HepG2 (cell line): ENCODE results near the gene JOSD1. TPM values are rescaled to one million over a fixed set of nuclear protein-coding genes. Genes with fewer than 3 reads are reported as not detected.

ENCODE experiments used
- ATAC-seq: fragments of 200-7000 bp; cut with Tn5 transposase; 3 replicates; pipeline ENCODE4 v1.9.1; 2020; ENCODE audit warnings: mild to moderate bottlenecking, moderate library complexity
- BruUV-seq: library from RNA; stranded (reverse); fragments of 400-500 nt; replicated peaks from 2 replicates; lab custom pipeline; 2021; lab: Mats Ljungman, UMichigan
- CTCF ChIA-PET: fragments of 300-600 bp; formaldehyde crosslinking; extraction: SDS; loops from one replicate; lab custom pipeline; 2021; ENCODE audit warnings: low total read pairs, inconsistent platforms, low intra/inter-chr PET ratio; lab: Yijun Ruan, JAX
- POLR2A ChIA-PET: fragments of 350-600 bp; sonication (Branson Sonifier 250); formaldehyde crosslinking; loops from one replicate; lab custom pipeline; 2020; ENCODE audit warnings: antibody characterized with exemption, inconsistent platforms; lab: Yijun Ruan, JAX
- DNase-seq: peaks from one replicate; pipeline ENCODE4 v3.0.0-alpha.2; 2015; ENCODE audit warnings: low spot score
- FAIRE-seq: peaks from 3 replicates; lab custom pipeline; 2011; peaks lifted over from hg19 to GRCh38; lab: Jason Lieb, UNC
- H2AFZ ChIP-seq: one replicate; pipeline ENCODE4 v1.6.1; 2011; ENCODE audit warnings: low read length, inconsistent platforms
- H3K27ac ChIP-seq: fragments of 300-600 bp; 3 replicates; pipeline ENCODE4 v1.8.0; 2011; ENCODE audit warnings: mixed run types, mild to moderate bottlenecking, mixed read lengths, low read length, inconsistent platforms; ENCODE audit not compliant: insufficient read depth; ENCODE audit errors: extremely low read length
- H3K27me3 ChIP-seq, 2 experiments: fragments of 200-600 bp in 1 of 2; 2 replicates in 1 of 2; 3 replicates in 1 of 2; pipeline versions ENCODE4 v1.6.0 to v1.8.0; 2011; ENCODE audit warnings: low read length in 2 of 2, mild to moderate bottlenecking in 2 of 2, moderate library complexity in 2 of 2, inconsistent platforms in 1 of 2; ENCODE audit not compliant: insufficient read depth in 2 of 2, control insufficient read depth in 1 of 2
- H3K36me3 ChIP-seq, 2 experiments: fragments of 200-600 bp in 1 of 2; replicated peaks in 1 of 2; 2 replicates in 1 of 2; 3 replicates in 1 of 2; pipeline versions ENCODE4 v1.5.1 to v1.8.0; 2011; ENCODE audit warnings: low read length in 2 of 2, inconsistent platforms in 1 of 2; ENCODE audit not compliant: insufficient read depth in 2 of 2, control insufficient read depth in 1 of 2
- H3K4me1 ChIP-seq: 2 replicates; pipeline ENCODE4 v1.5.1; 2012; ENCODE audit warnings: low read length, inconsistent platforms; ENCODE audit not compliant: insufficient read depth
- H3K4me2 ChIP-seq: 2 replicates; pipeline ENCODE4 v1.6.0; 2011; ENCODE audit warnings: low read depth, low read length, inconsistent platforms
- H3K4me3 ChIP-seq, 3 experiments: fragments of 200-600 bp in 1 of 3; sonication (generic), shearing (Covaris generic) in 1 of 3; replicated peaks in 1 of 3; 2 replicates each; pipeline ENCODE4 v1.5.1; 2011 to 2016; ENCODE audit warnings: low read length in 3 of 3, inconsistent platforms in 2 of 3, low read depth in 2 of 3, mild to moderate bottlenecking in 2 of 3, control low read depth in 1 of 3, mixed read lengths in 1 of 3; ENCODE audit not compliant: insufficient read depth in 1 of 3
- H3K79me2 ChIP-seq: one replicate; pipeline ENCODE4 v1.6.1; 2011; ENCODE audit warnings: low read length, inconsistent platforms; ENCODE audit not compliant: insufficient read depth
- H3K9ac ChIP-seq: 2 replicates; pipeline ENCODE4 v1.6.0; 2011; ENCODE audit warnings: mild to moderate bottlenecking, low read depth, low read length, inconsistent platforms; ENCODE audit not compliant: insufficient read depth
- H3K9me3 ChIP-seq: 2 replicates; pipeline ENCODE4 v1.5.1; 2012; ENCODE audit warnings: mild to moderate bottlenecking, low read length
- H4K20me1 ChIP-seq: 2 replicates; pipeline ENCODE4 v1.6.0; 2011; ENCODE audit warnings: inconsistent platforms, mild to moderate bottlenecking, low read length, moderate library complexity; ENCODE audit not compliant: insufficient read depth
- ZNF598 ChIP-seq: sonication (generic); formaldehyde crosslinking; IDR thresholded peaks from 2 replicates; pipeline ENCODE4 v1.5.1; 2020; ENCODE audit warnings: mild to moderate bottlenecking, missing genetic modification reagents, borderline replicate concordance
- ZNF672 ChIP-seq: sonication (generic); formaldehyde crosslinking; IDR thresholded peaks from 2 replicates; pipeline ENCODE4 v1.8.1; 2022; ENCODE audit warnings: missing genetic modification reagents
- ZNF678 ChIP-seq: sonication (generic); formaldehyde crosslinking; IDR thresholded peaks from 2 replicates; pipeline ENCODE4 v1.4.0; 2020; ENCODE audit warnings: mild to moderate bottlenecking, missing genetic modification reagents
- WGBS: methylation state at CpG from one replicate; pipeline ENCODE4 v1.1.6; 2017; ENCODE audit warnings: low lambda C conversion rate; 5-methylcytosine and 5-hydroxymethylcytosine counted together
- in situ Hi-C: cut with HindIII; loops from 2 replicates; pipeline ENCODE4 v1.10.0; 2017; ENCODE audit warnings: low pct_unique_long_range_greater_than_20kb; ENCODE audit not compliant: extremely low pct_ligation_motif_present
- intact Hi-C: fragments of 100-400 bp; cut with micrococcal nuclease; formaldehyde crosslinking; loops from one replicate; pipeline ENCODE4 v1.10.0; 2022; ENCODE audit not compliant: unreplicated experiment
- polyA plus RNA-seq, 8 experiments: library from polyadenylated mRNA; depleted of rRNA in 3 of 8; stranded (reverse) in 7 of 8; unstranded in 1 of 8; fragments of >200 nt; fragmentation: Illumina TruSeq in 4 of 8; extraction: Trizol in 4 of 8; gene quantifications; 2 replicates each; pipeline versions ENCODE4 v1.2.1 to v1.2.3, GENCODE V29; 2011 to 2016; ENCODE audit warnings: low read depth in 4 of 8, missing spikeins in 1 of 8, mixed read lengths in 1 of 8; ENCODE audit not compliant: insufficient read depth in 1 of 8
- total RNA-seq, 5 experiments: library from RNA; depleted of rRNA; stranded (reverse); fragments of >200 nt; fragmentation: Illumina TruSeq; extraction: Trizol; gene quantifications; 2 replicates each; pipeline ENCODE4 v1.2.3, GENCODE V29; 2016; ENCODE audit warnings: low read depth in 1 of 5
- TF ChIP-seq, protein P1 (sequence below): sonication (generic); formaldehyde crosslinking; conservative IDR thresholded peaks from 2 replicates; pipeline ENCODE4 v1.5.0; 2020; ENCODE audit warnings: missing genetic modification reagents
- TF ChIP-seq, protein P2 (sequence below): sonication (generic); formaldehyde crosslinking; IDR thresholded peaks from 2 replicates; pipeline ENCODE4 v1.4.0; 2020; ENCODE audit warnings: mild to moderate bottlenecking, missing genetic modification reagents
- TF ChIP-seq, protein P3 (sequence below): sonication (generic); formaldehyde crosslinking; IDR thresholded peaks from 2 replicates; pipeline ENCODE4 v1.5.0; 2020; ENCODE audit warnings: missing genetic modification reagents, mild to moderate bottlenecking, borderline replicate concordance
- TF ChIP-seq, protein P4 (sequence below): IDR thresholded peaks from 2 replicates; pipeline ENCODE4 v1.6.1; 2012; ENCODE audit warnings: low read depth, low read length, improper control_type of control experiment

The JOSD1 gene
- total and polyA plus RNA-seq, 2 of the 13 experiments (the other 11 are each of a cell fraction or from before 2014, with no cell fraction given), result 31.7 to 38.4 TPM

DNA sequence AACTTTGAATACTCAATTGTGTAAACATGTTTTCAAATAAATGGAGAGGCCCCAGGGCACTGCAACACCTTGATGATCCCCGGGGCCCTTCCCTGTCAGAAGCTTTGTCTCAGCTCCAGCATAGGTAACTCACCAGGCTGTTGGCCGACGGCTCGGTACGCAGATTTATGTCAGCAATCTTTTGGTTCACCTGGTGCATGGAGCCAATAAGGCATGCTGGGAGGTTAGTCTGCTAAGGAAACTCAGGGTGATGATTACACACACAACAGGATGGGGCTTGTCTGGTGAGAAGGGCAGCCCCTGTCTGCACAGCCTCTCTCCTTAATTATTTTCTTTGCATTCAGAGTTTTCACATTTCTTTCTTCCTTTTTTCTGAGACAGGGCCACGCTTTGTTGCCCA lies 55.3 kb downstream of the JOSD1 start:
- no peak overlapping the region for H3K9ac ChIP-seq
- WGBS, result 81% methylated on average over 2 of the region's 6 CpGs

More for the DNA sequence above, 55.3 kb downstream of the JOSD1 start:
- H3K4me3 ChIP-seq, result no peak overlapping the region
- H4K20me1 ChIP-seq, result no peaks in the 10 kb centered on the region
- H3K36me3 ChIP-seq, result no peaks in the 10 kb centered on the region
- H2AFZ ChIP-seq, result no peak overlapping the region
- no peak for FAIRE-seq
- TF ChIP-seq ZNF598 (CRISPR knock-in tag) (no peak), ZNF678 (CRISPR knock-in tag) (no peak), ZNF672 (CRISPR knock-in tag) (no peak)
- TF ChIP-seq, protein P1, sequence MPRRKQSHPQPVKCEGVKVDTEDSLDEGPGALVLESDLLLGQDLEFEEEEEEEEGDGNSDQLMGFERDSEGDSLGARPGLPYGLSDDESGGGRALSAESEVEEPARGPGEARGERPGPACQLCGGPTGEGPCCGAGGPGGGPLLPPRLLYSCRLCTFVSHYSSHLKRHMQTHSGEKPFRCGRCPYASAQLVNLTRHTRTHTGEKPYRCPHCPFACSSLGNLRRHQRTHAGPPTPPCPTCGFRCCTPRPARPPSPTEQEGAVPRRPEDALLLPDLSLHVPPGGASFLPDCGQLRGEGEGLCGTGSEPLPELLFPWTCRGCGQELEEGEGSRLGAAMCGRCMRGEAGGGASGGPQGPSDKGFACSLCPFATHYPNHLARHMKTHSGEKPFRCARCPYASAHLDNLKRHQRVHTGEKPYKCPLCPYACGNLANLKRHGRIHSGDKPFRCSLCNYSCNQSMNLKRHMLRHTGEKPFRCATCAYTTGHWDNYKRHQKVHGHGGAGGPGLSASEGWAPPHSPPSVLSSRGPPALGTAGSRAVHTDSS (CRISPR knock-in tag), result no peak
- TF ChIP-seq, protein P2, sequence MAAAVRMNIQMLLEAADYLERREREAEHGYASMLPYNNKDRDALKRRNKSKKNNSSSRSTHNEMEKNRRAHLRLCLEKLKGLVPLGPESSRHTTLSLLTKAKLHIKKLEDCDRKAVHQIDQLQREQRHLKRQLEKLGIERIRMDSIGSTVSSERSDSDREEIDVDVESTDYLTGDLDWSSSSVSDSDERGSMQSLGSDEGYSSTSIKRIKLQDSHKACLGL, result no peak
- TF ChIP-seq, protein P3, sequence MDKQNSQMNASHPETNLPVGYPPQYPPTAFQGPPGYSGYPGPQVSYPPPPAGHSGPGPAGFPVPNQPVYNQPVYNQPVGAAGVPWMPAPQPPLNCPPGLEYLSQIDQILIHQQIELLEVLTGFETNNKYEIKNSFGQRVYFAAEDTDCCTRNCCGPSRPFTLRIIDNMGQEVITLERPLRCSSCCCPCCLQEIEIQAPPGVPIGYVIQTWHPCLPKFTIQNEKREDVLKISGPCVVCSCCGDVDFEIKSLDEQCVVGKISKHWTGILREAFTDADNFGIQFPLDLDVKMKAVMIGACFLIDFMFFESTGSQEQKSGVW (CRISPR knock-in tag), result no peak
- TF ChIP-seq, protein P4, sequence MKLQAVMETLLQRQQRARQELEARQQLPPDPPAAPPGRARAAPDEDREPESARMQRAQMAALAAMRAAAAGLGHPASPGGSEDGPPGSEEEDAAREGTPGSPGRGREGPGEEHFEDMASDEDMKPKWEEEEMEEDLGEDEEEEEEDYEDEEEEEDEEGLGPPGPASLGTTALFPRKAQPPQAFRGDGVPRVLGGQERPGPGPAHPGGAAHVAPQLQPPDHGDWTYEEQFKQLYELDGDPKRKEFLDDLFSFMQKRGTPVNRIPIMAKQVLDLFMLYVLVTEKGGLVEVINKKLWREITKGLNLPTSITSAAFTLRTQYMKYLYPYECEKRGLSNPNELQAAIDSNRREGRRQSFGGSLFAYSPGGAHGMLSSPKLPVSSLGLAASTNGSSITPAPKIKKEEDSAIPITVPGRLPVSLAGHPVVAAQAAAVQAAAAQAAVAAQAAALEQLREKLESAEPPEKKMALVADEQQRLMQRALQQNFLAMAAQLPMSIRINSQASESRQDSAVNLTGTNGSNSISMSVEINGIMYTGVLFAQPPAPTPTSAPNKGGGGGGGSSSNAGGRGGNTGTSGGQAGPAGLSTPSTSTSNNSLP, result no peak
- no peaks in the 10 kb centered on the region; a peak in 1 of 5 replicates for H3K27me3 ChIP-seq
- ChIA-PET POLR2A (no interaction called here), CTCF (no interaction called here)
- intact Hi-C loops (no loop called here), in situ Hi-C loops (no loop called here)
- H3K27ac ChIP-seq, result no peak overlapping the region
- no peak for ATAC-seq
- no peaks in the 10 kb centered on the region for H3K9me3 ChIP-seq
- no peak for DNase-seq
- H3K4me1 ChIP-seq, result no peaks in the 10 kb centered on the region
- no peak overlapping the region for H3K4me2 ChIP-seq
- H3K79me2 ChIP-seq, result no peaks in the 10 kb centered on the region
- BruUV-seq, result no TSS peak
